Measurements from ENCODE around the gene BSG. TPM values are rescaled to one million over a fixed set of nuclear protein-coding genes. Genes with fewer than 3 reads are reported as not detected.

Gene BSG
- polyA plus RNA-seq, 1 donor from 2014 or later: 209 TPM

DNA sequence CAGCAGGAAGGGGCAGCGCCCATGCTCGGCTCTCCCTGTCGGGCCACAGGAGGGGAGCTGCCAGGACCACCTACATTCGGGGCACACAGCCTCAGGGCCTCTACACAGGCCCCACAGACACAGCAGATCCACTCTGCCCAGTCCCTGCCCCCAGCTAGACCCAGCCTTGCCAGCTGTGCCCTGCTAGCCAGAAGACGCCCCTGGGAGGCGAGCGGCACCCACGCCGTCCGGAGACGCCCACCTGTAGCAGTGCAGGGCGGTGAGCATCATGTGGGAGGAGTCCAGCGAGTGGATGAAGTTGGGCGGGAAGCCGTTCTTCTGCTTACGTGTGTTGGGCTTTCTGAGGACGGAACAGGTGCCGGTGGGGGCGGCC lies 45.8 kb downstream of the BSG start:
- H3K9ac ChIP-seq (ENCODE audit: low read length): no peak overlapping the region
- H3K36me3 ChIP-seq (ENCODE audit: insufficient read depth, low read length): no peaks in the 10 kb centered on the region
- no peak for TF ChIP-seq POLR2AphosphoS5 (IDR thresholded peaks at IDR 0.05)
- TF ChIP-seq EZH2 (IDR thresholded peaks at IDR 0.05; ENCODE audit: borderline replicate concordance, insufficient read depth, low read length, poor library complexity, severe bottlenecking): no peak
- TF ChIP-seq REST (IDR thresholded peaks at IDR 0.05; ENCODE audit: borderline replicate concordance): no peak
- no peak for TF ChIP-seq RAD21 (conservative IDR thresholded peaks at IDR 0.05)
- TF ChIP-seq CTCF (IDR thresholded peaks at IDR 0.05; ENCODE audit: poor library complexity, severe bottlenecking): no peak
- no peak for TF ChIP-seq MXI1 (conservative IDR thresholded peaks at IDR 0.05; ENCODE audit: poor library complexity, severe bottlenecking)
- TF ChIP-seq EP300 (conservative IDR thresholded peaks at IDR 0.05; ENCODE audit: poor library complexity, severe bottlenecking): no peak
- no peak for TF ChIP-seq SMC3 (conservative IDR thresholded peaks at IDR 0.05; ENCODE audit: poor library complexity)
- TF ChIP-seq TAF1 (IDR thresholded peaks at IDR 0.05; ENCODE audit: low read depth): no peak
- no peak overlapping the region for H3K27ac ChIP-seq (ENCODE audit: low read length)
- no peaks in the 10 kb centered on the region for H4K20me1 ChIP-seq (ENCODE audit: insufficient read depth)
- no peaks in the 10 kb centered on the region for H3K9me2 ChIP-seq (ENCODE audit: insufficient read depth, low read length)
- H3K9me3 ChIP-seq (ENCODE audit: low read length): no peaks in the 10 kb centered on the region
- H3K4me2 ChIP-seq (ENCODE audit: low read length): no peak overlapping the region
- no peak overlapping the region for H2AFZ ChIP-seq (ENCODE audit: low read depth, low read length)
- no peaks in the 10 kb centered on the region for H3K27me3 ChIP-seq (ENCODE audit: insufficient read depth, low read depth, low read length)
- no peaks in the 10 kb centered on the region for H3F3A ChIP-seq (ENCODE audit: insufficient read depth, low read length, poor library complexity, severe bottlenecking)
- H3K79me2 ChIP-seq (replicated peaks; ENCODE audit: insufficient read depth, low read length): no peaks in the 10 kb centered on the region
- no peak overlapping the region for H3K4me3 ChIP-seq (ENCODE audit: low read length)

- Histone ChIP-seq H3K27me3 (ENCODE audit: insufficient read depth, low read depth, low read length) (no peaks in the 10 kb centered on the region), H3K4me3 (ENCODE audit: low read length) (no peak overlapping the region), H3K79me2 (replicated peaks; ENCODE audit: insufficient read depth, low read length) (no peaks in the 10 kb centered on the region), H2AFZ (ENCODE audit: low read depth, low read length) (no peak overlapping the region), H4K20me1 (ENCODE audit: insufficient read depth) (no peaks in the 10 kb centered on the region), H3K4me2 (ENCODE audit: low read length) (no peak overlapping the region), H3K9me2 (ENCODE audit: insufficient read depth, low read length) (no peaks in the 10 kb centered on the region), H3K36me3 (ENCODE audit: insufficient read depth, low read length) (no peaks in the 10 kb centered on the region), H3K27ac (ENCODE audit: low read length) (no peak overlapping the region), H3K9ac (ENCODE audit: low read length) (no peak overlapping the region), H3K9me3 (ENCODE audit: low read length) (no peaks in the 10 kb centered on the region), H3F3A (ENCODE audit: insufficient read depth, low read length, poor library complexity, severe bottlenecking) (no peaks in the 10 kb centered on the region)
- TF ChIP-seq SMC3 (conservative IDR thresholded peaks at IDR 0.05; ENCODE audit: poor library complexity): no peak
- no peak for TF ChIP-seq TAF1 (IDR thresholded peaks at IDR 0.05; ENCODE audit: low read depth)
- TF ChIP-seq MXI1 (conservative IDR thresholded peaks at IDR 0.05; ENCODE audit: poor library complexity, severe bottlenecking): no peak
These were observed 46.4 kb downstream of the BSG start for GRCh38 chr19:618674-619285.

All from neural cell (in vitro differentiated cells).